PC-3 (cell line): Measurements from ENCODE around the gene SHISA6. TPM values are rescaled to one million over a fixed set of nuclear protein-coding genes. Genes with fewer than 3 reads are reported as not detected.

Experiments
- ATAC-seq: fragments of 200-7000 bp; cut with Tn5 transposase; 2 replicates; pipeline ENCODE4 v1.9.1; 2020; ENCODE audit warnings: mild to moderate bottlenecking, moderate library complexity
- BruUV-seq: library from RNA; stranded (reverse); fragments of 400-500 nt; replicated peaks from 2 replicates; lab custom pipeline; 2021; lab: Mats Ljungman, UMichigan
- CTCF ChIA-PET: fragments of 300-600 bp; sonication (Branson Sonifier 250); formaldehyde crosslinking; loops from one replicate; lab custom pipeline; 2022; ENCODE audit warnings: antibody characterized with exemption; lab: Charles Lee
- POLR2A ChIA-PET: fragments of 300-600 bp; sonication (Branson Sonifier 250); formaldehyde crosslinking; loops from one replicate; lab custom pipeline; 2022; ENCODE audit warnings: antibody characterized with exemption; ENCODE audit not compliant: unreplicated experiment; lab: Charles Lee
- DNase-seq: peaks from one replicate; pipeline ENCODE4 v3.0.0-alpha.2; 2015
- H2AFZ ChIP-seq: fragments of 300-600 bp; sonication (generic); 2 replicates; pipeline ENCODE4 v1.6.0; 2016; ENCODE audit warnings: antibody characterized with exemption, low read length
- H3F3A ChIP-seq: fragments of 300-600 bp; sonication (generic); one replicate; pipeline ENCODE4 v1.6.0; 2017; ENCODE audit warnings: antibody characterized with exemption, low read length, control low read depth, mild to moderate bottlenecking; ENCODE audit not compliant: unreplicated experiment
- H3K27ac ChIP-seq: fragments of 300-600 bp; sonication (generic); 2 replicates; pipeline ENCODE4 v1.5.1; 2016; ENCODE audit warnings: mild to moderate bottlenecking, low read length
- H3K27me3 ChIP-seq: fragments of 300-600 bp; sonication (generic); 2 replicates; pipeline ENCODE4 v1.6.1; 2016; ENCODE audit warnings: low read length, mixed read lengths
- H3K36me3 ChIP-seq: fragments of 300-600 bp; sonication (generic); 2 replicates; pipeline ENCODE4 v1.6.1; 2016; ENCODE audit warnings: low read depth, mixed run types, low read length, mixed read lengths
- H3K4me1 ChIP-seq: fragments of 300-600 bp; sonication (generic); 2 replicates; pipeline ENCODE4 v1.5.1; 2016; ENCODE audit warnings: low read length; ENCODE audit not compliant: insufficient read depth
- H3K4me2 ChIP-seq: fragments of 300-600 bp; sonication (generic); 2 replicates; pipeline ENCODE4 v1.6.0; 2016; ENCODE audit warnings: low read length
- H3K4me3 ChIP-seq: fragments of 300-600 bp; sonication (generic); 2 replicates; pipeline ENCODE4 v1.5.1; 2016; ENCODE audit warnings: mild to moderate bottlenecking, low read length, mixed read lengths
- H3K79me2 ChIP-seq: fragments of 300-600 bp; sonication (generic); 2 replicates; pipeline ENCODE4 v1.6.1; 2017; ENCODE audit warnings: low read length, mixed read lengths
- H3K9ac ChIP-seq: fragments of 300-600 bp; sonication (generic); 2 replicates; pipeline ENCODE4 v1.6.0; 2016; ENCODE audit warnings: mild to moderate bottlenecking, low read length
- H3K9me2 ChIP-seq: fragments of 300-600 bp; sonication (generic); replicated peaks from 2 replicates; pipeline ENCODE4 v1.6.1; 2016; ENCODE audit warnings: mixed run types, low read length, mixed read lengths
- H3K9me3 ChIP-seq: fragments of 300-600 bp; sonication (generic); 2 replicates; pipeline ENCODE4 v1.6.1; 2016; ENCODE audit warnings: low read length, mixed read lengths
- H4K20me1 ChIP-seq: fragments of 300-600 bp; sonication (generic); 2 replicates; pipeline ENCODE4 v1.6.1; 2016; ENCODE audit warnings: low read length, mixed read lengths
- EZH2 ChIP-seq: fragments of 300-600 bp; sonication (generic); IDR thresholded peaks from one replicate; pipeline ENCODE4 v1.6.1; 2017; ENCODE audit warnings: antibody characterized with exemption, mild to moderate bottlenecking, low read length; ENCODE audit not compliant: unreplicated experiment
- EZH2phosphoT487 ChIP-seq: fragments of 300-600 bp; sonication (generic); IDR thresholded peaks from 2 replicates; pipeline ENCODE4 v1.6.1; 2018; ENCODE audit warnings: mild to moderate bottlenecking, antibody characterized with exemption, low read length, borderline replicate concordance
- intact Hi-C: fragments of 100-400 bp; cut with micrococcal nuclease; formaldehyde crosslinking; loops from 2 replicates; pipeline ENCODE4 v1.9.0; 2023
- total RNA-seq: library from RNA; depleted of rRNA; stranded (reverse); fragments of >200 nt; gene quantifications from 2 replicates; pipeline ENCODE4 v1.2.3, GENCODE V29; 2014
- TF ChIP-seq, protein P1 (sequence below): fragments of 300-600 bp; sonication (generic); conservative IDR thresholded peaks from 2 replicates; pipeline ENCODE4 v1.5.1; 2017; ENCODE audit warnings: antibody characterized with exemption, low read depth, mild to moderate bottlenecking, low read length

The SHISA6 gene
- total RNA-seq, 1 experiment from 2014 or later, result not detected

DNA sequence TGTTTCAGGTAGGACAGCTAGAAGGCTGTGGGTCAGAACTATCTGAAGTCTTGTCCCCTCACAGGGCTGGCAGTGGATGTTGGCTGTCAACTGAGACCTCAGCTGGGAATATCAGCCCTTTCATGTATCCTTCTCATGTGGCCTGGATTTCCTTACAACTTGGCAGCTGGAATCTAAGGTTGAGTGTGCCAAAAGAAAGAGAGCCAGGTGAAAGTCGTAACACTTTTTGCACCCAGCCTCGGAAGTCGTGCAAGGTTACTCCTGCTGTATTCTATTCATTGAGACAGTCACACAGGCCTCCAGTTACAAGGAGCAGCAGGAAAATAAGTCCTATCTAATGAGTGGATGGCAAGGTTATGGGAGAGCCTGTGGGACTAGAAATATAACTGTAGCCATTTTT lies 304.7 kb downstream of the SHISA6 start:
- Histone ChIP-seq H3K27me3 (no peaks in the 10 kb centered on the region), H3K4me1 (no peaks in the 10 kb centered on the region), H2AFZ (no peak overlapping the region), H3K9me2 (no peaks in the 10 kb centered on the region), H3K4me2 (no peak overlapping the region), H3K9ac (no peak overlapping the region), H3K79me2 (no peaks in the 10 kb centered on the region), H3F3A (no peaks in the 10 kb centered on the region), H3K9me3 (no peaks in the 10 kb centered on the region), H3K27ac (no peak overlapping the region), H4K20me1 (no peaks in the 10 kb centered on the region), H3K4me3 (no peak overlapping the region), H3K36me3 (no peaks in the 10 kb centered on the region)
- no peak for DNase-seq
- ATAC-seq, result no peak
- BruUV-seq, result no TSS peak
- TF ChIP-seq, protein P1, sequence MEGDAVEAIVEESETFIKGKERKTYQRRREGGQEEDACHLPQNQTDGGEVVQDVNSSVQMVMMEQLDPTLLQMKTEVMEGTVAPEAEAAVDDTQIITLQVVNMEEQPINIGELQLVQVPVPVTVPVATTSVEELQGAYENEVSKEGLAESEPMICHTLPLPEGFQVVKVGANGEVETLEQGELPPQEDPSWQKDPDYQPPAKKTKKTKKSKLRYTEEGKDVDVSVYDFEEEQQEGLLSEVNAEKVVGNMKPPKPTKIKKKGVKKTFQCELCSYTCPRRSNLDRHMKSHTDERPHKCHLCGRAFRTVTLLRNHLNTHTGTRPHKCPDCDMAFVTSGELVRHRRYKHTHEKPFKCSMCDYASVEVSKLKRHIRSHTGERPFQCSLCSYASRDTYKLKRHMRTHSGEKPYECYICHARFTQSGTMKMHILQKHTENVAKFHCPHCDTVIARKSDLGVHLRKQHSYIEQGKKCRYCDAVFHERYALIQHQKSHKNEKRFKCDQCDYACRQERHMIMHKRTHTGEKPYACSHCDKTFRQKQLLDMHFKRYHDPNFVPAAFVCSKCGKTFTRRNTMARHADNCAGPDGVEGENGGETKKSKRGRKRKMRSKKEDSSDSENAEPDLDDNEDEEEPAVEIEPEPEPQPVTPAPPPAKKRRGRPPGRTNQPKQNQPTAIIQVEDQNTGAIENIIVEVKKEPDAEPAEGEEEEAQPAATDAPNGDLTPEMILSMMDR, result no peak
- no peak for TF ChIP-seq EZH2phosphoT487
- no peak for TF ChIP-seq EZH2
- intact Hi-C loops, result no loop called here
- POLR2A ChIA-PET, result no interaction called here
- CTCF ChIA-PET, result no interaction called here

DNA sequence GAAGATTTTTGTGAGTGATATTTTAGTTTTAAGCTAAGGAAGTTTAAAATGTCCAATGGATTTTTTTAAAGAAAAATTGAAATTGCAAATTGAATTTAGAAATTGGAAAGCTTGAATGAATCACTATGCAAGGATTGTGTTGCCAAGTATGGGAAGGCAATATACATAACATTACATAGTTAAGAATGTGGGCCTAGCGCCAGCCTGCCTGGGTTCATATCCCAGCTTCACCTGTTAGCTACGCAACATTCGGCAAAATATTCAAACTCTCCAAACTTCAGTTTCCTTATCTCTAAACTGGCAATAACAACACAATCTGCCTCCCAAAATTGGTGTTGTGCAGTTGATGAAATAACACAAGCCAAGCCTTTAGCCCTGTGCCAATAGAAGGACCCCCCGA lies 306.8 kb downstream of the SHISA6 start:
- no TSS peak for BruUV-seq

DNA sequence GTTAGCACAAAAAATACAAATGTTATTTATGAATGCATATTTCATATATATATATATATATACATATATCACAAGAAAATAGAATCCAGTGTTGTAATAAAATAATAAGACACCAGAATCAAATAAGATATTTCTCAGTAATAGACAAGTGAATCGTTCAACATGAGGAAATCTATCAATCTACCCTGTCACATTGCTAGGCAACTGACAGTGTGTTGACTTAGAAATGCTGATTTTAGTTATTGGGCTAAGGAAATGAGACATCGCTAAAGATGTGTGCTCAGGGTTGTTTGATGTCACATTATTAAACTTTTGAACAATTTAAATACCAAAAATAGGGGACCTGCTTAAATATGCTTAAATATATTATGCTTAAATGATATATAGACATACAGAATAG lies 307.4 kb downstream of the SHISA6 start:
- no TSS peak for BruUV-seq
- no peak overlapping the region for H3K4me3 ChIP-seq
- no peaks in the 10 kb centered on the region for H4K20me1 ChIP-seq
- H3F3A ChIP-seq, result no peaks in the 10 kb centered on the region
- no peaks in the 10 kb centered on the region for H3K27me3 ChIP-seq
- ATAC-seq (no peak), DNase-seq (no peak)
- no peaks in the 10 kb centered on the region for H3K4me1 ChIP-seq
- H3K79me2 ChIP-seq, result no peaks in the 10 kb centered on the region
- no peaks in the 10 kb centered on the region for H3K36me3 ChIP-seq
- no peak overlapping the region for H2AFZ ChIP-seq
- no peaks in the 10 kb centered on the region for H3K9me2 ChIP-seq
- ChIA-PET CTCF (no interaction called here), POLR2A (no interaction called here)
- intact Hi-C loops, result no loop called here
- no peak overlapping the region for H3K4me2 ChIP-seq
- H3K27ac ChIP-seq, result no peak overlapping the region
- TF ChIP-seq EZH2phosphoT487, result no peak
- no peak for TF ChIP-seq EZH2
- TF ChIP-seq, protein P1, result no peak
- no peak overlapping the region for H3K9ac ChIP-seq
- H3K9me3 ChIP-seq, result no peaks in the 10 kb centered on the region

More for the DNA sequence above, 306.8 kb downstream of the SHISA6 start:
- H3K27me3 ChIP-seq, result no peaks in the 10 kb centered on the region
- no peaks in the 10 kb centered on the region for H3K4me1 ChIP-seq
- no peak overlapping the region for H3K4me3 ChIP-seq
- H2AFZ ChIP-seq, result no peak overlapping the region
- ChIA-PET POLR2A (no interaction called here), CTCF (no interaction called here)
- H3K9ac ChIP-seq, result no peak overlapping the region
- no peaks in the 10 kb centered on the region for H3F3A ChIP-seq
- no peaks in the 10 kb centered on the region for H3K9me2 ChIP-seq
- no peak for TF ChIP-seq EZH2phosphoT487
- TF ChIP-seq, protein P1, result no peak
- no peak for TF ChIP-seq EZH2
- H3K4me2 ChIP-seq, result no peak overlapping the region
- no peaks in the 10 kb centered on the region for H3K36me3 ChIP-seq
- H3K27ac ChIP-seq, result no peak overlapping the region
- H3K9me3 ChIP-seq, result no peaks in the 10 kb centered on the region
- H3K79me2 ChIP-seq, result no peaks in the 10 kb centered on the region
- intact Hi-C loops, result no loop called here
- ATAC-seq (no peak), DNase-seq (no peak)
- H4K20me1 ChIP-seq, result no peaks in the 10 kb centered on the region
